GM19452 (cell line): Measurements from ENCODE around the gene LBP.
"Not testable (repeated sequence)": the region's sequence is repeated elsewhere in the genome, so short reads cannot be mapped to it uniquely, and the experiment has no call there.

ENCODE experiments used
- ATAC-seq: cut with Tn5 transposase; IDR thresholded peaks from one replicate; pipeline ENCODE4 v1.9.1; 2021; ENCODE audit not compliant: unreplicated experiment

The LBP gene

DNA sequence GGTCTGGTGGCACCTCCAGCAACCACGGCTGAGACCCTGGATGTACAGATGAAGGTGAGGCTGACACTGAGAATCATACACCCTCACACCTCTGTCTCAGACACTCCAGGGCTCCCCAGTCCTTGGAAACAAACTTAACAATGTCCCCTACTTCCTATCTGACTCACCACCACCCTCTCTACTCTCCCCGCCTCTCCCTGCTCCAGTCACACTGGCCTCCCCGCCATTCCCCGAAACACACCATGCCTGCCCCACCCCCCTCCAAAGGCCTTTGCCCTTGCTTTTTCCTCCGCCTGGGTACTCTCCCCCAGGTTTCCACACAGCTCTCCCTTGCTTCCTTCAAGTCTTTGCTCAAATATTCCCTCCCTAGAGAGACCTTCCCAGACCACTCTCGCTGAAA is 26.1 kb upstream of the LBP start:
- ATAC-seq: no peak

DNA sequence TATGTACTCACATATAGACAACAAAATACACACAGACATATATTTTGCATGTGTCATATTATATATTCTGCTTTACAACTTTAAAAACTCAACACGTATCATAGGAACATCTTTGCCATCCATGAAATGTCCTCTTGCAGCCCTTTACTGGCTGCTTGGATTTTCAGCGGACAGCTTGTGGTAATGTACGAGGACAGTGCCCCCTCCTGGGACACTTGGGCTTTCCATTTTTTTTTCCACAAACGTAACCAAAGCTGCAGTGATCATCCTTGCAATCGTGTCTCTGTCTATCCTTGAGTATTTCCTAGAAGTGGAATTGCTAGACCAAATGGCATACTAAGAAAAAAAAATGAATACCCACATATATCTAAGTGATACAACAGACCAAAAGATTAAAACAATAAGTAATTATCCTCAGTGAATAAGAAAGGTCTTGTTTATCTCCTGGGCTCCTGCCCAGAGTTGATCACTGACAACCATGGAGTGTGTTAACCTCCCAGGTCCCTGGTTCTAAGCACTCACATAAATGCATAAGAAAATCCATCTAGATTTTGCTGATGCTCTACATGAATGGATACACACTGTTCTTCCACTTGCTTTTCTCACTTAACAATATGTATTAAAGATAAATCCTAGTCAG is 24.2 kb upstream of the LBP start:
- no peak for ATAC-seq

DNA sequence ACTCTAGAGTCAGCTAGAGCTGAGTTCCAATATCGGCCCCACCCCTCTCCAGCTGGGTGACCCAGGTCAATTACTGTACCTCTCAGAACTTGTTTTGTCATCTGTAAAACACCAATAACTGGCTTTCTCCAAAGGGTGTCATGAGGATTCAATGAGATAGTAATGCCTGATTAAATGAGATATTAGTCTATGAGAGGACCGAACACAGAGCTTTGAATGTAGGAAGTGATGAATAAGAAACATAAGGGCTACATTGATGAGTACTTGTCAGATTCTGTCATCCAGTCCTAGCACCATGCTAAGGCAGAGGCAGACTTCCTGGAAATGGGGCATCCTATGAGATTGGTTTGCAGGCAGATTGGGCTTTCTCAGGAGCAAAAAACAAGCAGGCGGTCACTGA is 22.1 kb upstream of the LBP start:
- ATAC-seq: no peak

DNA sequence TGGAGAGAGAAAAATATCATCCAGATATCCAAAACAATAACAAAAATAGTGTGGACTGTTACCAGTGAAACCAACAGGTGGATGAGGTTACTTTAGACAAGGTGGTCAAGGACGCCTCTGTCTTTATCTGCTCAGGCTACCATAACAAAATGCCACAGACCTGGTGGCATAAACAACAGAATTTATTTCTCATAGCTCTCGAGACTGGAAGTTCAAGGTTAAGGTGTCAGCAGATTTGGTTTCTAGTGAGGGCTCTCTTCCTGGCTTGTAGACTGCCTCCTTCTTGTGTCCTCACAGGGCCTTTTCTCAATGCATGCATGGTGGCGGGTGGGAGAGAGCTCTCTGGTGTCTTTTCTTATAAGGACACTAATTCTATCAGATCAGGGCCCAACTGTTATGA is 21.1 kb upstream of the LBP start:
- ATAC-seq: no peak

DNA sequence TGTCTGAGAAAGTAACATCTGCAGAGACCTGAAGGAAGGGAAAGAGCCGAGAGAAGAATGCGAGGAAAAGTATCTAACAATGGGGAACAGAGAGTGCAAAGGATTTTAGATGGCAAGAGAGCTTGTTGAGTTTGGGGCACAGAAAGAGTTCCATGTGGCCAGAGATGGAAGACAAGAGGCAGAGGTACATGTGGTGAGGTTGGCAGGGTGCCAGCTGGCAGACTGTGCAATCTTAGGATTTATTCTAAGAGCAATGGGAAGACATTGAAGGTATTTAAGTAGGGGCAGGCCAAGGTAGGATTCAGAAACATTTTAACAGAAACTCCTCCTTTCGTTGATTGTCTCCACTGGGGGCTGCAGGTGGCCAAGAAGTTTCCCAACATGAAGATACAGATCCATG is 20.4 kb upstream of the LBP start:
- no peak for ATAC-seq

DNA sequence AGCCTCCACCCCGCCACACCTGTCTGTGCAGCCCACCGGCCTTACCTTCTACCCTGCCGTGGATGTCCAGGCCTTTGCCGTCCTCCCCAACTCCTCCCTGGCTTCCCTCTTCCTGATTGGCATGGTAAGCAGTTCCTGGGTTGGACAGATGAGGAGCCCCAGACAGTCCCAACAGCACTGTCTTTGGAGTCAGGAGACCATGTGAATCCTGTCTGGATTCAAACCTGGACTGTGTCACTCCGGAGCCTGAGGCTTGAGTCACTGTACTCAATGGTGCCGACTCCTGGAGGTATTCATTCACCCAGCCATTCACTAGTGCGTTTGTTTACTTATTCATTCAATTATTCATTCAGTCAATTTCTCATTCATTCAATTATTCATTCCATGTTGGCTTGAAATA is 20.0 kb upstream of the LBP start:
- ATAC-seq: no peak

DNA sequence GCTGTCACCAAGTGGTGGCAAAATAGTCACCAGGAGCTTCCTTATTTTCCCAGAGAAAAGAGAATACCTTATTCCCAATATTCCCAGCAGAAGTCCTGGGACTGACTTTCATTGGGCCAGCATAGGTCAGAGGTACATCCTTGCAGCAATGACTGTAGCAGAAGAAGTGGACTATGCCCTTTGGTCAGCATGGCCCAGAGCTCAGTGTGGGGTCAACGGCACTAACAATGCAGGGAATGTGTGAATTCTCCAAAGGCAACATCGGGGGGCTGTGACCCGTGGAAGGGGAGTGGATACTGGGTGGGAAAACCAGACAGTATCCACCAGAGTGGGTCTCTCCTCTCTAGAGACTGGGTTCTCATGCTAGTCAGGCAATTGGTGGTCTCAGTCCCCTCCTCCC is 15.6 kb upstream of the LBP start:
- no peak for ATAC-seq

DNA sequence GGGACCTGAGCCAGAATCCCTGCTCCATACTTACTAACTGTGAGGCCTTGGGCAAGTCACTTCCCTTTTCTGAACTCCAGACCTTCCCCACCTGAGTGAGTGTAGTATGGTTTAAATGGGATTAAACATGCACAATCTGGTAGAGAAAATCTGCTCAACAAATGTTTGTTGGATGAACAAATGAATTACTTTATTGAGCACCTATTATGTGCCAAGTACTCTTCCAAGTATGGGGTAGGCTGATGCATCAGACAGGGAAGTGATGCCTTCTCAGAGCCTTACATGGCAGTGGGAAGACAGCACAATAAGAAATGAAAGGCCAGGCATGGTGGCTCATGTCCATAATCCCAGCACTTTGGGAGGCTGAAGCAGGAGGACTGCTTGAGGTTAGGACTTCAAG is 15.0 kb upstream of the LBP start:
- ATAC-seq: no peak

DNA sequence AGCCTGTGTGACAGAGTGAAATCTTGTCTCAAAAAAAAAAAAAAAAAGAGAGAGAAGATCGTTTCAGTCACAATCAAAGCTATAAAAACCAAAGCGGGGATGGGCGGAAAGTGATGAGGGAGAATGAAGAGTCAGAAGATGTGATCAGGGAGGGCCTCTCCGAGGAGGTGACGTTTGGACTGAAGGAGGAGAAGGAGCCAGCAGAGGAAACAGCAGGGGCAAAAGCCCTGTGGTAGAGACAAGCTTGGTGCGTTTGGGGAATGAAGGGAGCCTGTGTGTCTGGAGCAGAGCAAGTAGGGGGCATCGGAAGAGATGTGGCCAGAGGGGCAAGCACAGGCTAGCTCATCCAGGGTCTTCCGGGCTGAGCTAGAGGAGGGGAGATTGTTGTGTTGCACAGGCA is 14.5 kb upstream of the LBP start:
- no peak for ATAC-seq

DNA sequence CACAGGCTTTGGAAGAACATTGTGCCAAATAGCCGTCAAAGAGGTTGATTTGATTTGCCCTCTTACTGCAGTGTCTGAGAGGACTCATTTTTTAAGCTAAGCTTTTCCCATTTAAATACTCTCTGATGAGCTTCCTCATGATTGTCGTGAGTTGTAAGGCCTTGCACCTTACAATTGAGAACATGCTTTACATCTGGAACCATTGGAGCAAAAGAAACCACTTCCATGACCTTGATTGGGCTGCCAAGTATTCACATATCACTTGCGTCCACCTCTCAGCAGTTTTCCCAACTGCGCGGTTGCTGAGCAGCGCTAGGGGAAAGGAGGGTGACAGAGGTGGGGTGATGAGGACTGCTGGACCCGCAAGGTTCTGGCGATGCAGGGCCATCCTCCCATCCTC is 12.3 kb upstream of the LBP start:
- no peak for ATAC-seq

DNA sequence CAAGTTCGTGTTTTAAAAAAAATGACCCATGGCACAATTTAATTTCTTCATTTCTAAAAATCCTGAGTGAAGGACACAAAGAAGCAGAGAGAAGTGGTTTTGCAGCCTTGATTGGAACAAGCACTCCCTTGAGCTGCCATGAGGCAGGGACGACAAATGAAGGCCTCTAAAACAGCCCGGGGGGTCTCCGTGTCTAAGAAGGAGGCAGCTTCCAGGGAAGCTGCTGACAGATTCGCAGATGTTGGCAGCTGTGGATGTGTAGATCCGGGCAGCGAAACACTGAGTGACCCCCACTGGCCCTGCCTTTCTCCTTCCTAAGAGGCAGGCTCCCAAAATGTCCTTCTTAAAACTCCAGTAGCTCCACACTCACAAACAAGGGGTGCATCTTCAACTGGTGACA is 9.6 kb upstream of the LBP start:
- ATAC-seq: no peak

DNA sequence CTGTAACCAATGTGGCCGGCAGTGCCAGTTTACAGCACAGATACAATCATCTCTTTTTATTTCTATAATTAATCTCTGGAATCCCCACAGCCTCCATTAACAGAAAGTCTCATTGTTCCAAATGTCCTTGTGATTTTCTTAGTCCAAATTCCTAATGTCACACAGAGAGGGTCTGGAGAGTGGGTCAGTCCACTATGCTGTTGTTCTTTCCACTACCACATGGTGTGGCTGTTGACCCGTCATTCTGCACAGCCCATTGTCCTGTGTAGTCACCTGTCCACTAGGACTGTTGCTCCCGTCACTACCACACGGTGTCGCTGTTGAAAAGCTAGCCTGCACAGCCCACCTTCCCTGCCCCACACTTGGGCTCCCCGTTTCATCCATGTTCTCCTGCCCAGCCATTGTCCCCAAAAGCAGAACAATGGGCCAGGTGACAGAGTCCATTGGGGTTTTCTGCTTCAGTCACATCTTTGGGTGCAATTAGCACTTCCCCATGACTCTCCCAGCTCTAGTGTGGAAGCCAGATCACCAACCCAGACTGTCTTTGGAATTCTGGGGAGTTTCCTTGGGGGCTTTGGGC is 8.6 kb upstream of the LBP start:
- no peak for ATAC-seq

DNA sequence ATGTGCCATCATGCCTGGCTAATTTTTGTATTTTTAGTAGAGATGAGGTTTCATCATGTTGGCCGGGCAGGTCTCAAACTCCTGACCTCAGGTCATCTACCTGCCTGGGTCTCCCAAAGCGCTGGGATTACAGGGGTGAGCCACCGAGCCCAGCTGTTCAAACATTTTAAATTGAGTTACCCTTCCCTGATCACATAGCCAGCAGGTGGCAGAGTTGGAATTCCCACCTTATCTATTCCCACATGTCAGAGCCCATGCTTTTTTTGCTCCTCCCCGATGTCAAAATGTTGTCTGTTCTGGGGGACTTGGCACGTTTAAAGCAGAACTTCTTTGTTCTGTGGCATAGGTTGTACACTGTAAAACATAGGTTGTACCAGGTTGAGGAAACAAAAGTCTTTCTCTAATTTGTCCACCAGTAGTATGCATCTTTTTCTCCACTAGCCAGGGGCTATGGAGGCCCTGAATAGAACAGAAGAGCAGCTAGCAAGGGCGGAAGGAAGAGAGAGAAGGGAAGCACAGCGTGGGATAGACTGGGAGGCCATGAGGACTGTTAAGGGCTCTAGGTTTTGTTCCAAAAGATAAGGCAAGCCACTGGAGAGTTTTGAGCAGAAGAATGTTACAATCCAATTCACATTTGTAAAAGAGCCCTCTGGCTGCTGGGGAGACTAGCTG is 7.3 kb upstream of the LBP start:
- ATAC-seq: no peak

DNA sequence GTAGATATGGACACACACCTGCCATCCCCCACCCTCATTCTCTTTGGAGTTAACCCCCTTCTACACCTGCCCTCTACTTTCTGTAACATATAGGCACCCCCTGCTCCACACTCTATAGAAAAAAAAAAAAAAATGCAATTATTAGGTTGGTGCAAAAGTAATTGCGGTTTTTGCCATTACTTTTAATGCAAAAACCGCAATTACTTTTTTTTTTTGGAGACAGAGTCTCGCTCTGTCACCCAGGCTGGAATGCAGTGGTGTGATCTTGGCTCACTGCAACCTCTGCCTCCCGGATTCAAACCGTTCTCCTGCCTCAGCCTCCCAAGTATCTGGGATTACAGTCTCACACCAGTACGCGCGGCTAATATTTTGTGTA is 6.8 kb upstream of the LBP start:
- not testable (repeated sequence) for ATAC-seq

DNA sequence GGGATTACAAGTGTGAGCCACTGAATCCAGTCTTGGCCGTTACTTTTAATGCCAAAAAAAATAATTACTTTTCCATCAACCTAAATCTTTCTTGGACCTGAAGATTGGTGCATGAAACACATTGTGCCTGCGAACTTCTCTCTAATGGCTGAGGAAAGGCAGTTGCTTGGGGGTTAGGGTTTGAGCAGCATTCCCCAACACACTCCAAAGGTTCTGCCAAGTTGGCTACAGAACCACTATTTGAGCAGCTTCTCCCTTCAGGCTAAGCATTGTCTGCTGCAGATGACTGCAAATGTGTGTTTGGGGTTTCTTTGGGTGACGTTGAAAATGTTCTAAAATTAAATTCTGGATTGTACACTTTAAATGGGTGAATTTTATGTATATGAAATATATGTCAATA is 6.3 kb upstream of the LBP start:
- ATAC-seq: no peak

DNA sequence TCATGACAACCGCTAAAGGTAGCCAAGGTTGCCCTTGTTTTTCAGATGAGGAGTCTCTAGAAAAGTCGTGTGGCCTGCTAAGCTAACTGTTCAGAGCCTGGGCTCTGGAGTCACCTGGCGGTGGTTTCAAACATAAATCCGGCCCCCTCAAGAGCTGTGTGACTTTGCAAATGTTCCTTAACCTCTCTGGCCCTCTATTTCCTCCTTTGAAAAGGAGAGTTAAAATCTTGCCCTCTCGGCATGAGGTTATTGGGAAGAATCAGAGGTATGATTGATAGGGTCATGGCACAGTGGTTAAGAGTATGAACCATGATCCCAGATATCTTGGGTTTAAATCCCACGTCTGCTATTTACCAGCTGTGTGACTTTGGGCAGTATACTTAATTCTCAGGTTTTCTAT is 5.6 kb upstream of the LBP start:
- no peak for ATAC-seq

DNA sequence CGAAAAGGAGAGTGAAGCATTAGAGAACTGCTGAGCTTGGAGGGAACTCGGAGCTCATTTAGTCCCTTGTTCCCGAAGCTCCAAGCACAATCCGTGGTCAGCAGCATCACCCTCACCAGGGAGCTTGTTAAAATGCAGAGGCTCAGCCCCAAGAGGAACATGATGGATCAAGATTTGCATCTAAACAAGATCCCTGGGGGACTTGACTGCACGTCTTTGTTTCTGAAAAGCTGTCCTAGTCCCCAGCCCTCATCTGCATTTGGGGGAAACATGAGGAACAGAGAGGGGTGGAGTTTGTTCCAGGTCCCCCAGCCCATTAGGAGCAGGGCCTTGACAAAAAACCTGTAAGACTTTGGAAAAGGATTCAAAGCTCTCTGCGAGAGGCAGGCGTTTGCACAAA is 4.1 kb upstream of the LBP start:
- no peak for ATAC-seq

DNA sequence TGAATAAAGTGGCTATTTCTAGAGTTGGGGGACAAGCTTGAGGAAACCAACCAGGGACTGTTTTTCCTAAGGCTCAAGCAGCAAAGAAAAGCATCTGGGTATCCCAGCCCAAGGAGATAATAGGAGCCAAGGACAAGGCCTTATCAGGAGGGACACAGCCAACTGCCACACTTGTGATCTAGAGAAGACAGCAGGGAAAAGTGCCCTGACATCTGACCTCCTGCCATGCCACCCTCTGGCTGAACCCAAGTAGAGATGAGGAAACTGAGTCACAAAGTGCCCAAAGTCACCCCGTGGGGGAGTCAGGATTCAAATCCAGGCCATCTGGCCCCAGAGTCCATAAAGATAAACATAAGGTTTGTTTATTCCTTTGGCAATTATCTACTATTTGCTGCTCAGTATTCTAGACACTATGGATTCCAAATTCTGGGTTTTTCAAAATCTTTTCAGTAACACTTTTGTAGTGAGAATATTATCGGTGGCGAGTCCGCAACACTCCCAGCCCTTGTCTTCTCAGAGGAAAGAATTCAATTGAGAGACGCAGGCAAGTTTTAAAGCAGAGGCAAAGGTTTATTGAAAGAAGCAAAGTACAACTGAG is 3.5 kb upstream of the LBP start:
- no peak for ATAC-seq

DNA sequence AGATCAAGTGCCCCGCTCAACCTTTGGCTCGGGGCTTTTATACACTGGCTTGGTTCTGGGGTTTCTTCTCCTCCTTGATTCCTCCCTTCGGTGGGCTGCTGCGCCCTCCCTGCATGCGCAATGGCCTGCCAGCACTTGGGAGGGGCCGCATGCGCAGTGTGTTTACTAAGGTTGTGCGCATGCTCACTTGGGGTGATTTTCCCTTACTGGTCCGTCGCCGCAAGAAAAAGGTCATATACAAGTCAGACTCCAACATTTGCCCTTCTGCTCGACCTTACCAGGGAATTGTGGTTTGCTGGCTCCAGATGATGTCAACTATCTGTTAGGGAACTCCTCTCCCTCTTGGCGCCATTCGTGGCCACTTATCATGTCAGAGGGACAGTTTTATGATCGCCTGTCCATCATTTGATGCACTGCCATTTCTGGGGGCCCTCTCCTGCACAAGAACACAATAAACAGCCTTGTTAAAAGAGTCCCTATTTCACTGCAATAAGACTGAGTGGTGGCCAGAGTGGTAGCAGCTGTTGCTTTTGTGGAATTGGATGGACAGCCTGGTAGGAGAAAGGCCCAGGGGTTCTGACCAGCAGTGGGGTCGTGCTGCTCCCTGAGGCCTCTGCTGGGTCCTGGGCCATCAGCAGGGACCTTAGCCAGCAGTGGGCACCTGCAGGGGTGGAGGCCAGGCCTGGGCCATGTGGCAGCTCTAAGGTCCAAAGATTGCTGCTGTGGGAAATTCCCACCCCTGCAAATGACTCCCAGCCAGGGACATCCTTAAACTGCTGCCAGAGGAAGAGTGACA is 2.8 kb upstream of the LBP start:
- no peak for ATAC-seq

DNA sequence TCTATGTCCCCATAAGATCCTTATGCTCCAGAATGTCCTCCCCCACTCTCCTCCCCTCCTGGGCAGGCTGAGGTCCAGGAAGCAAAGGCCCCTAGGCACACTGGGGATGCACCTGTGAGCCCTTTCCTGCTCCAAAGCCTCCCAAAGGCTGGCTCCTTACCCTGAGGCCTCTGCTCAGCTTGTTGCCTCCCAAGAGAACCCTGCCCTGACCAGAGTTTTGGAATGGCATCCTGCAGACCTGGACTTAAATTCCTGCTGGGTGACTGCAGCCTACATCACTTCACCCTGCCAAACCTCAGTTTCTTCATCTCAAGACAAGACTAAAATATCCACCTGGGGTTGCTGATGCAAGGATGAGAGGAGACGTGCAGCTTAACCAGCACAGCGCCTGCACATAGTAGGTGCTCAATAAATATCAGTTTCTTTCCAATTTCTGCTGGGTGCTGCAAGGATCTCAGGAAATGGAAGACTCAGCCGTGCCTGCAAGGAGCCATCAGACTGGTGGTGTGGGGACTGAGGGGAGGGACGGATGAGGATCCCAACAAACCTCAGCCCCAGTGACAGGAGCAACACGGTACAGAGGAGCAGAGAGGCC is 2.1 kb upstream of the LBP start:
- no peak for ATAC-seq

DNA sequence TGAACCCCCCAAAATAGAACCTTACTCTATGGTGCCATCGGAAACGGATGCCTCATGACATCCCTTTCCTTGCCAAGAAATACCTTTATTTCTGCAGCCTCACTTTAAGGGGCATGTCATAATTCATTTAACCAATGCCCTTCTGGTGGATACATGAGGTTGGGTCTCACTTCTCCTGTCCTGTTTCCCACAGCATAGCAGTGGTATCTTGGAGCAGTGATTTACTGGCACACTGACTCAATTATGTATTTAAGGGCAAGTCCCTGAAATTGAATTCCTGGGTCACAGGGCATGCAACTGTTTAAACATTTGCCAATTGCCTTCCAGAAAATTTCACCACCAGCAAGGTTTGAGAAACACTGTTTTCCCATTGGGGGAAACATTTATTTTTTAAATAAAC is 639 bp upstream of the LBP start:
- no peak for ATAC-seq
